Cardiac muscle cell (in vitro differentiated cells and primary cell): ENCODE data around the gene PPIG. TPM values are rescaled to one million over a fixed set of nuclear protein-coding genes. Genes with fewer than 3 reads are reported as not detected.
A peak's percentile ranks its signal among the peaks of the same experiment; 100 is the strongest.
"Not testable (repeated sequence)": the region's sequence is repeated elsewhere in the genome, so short reads cannot be mapped to it uniquely, and the experiment has no call there.

ENCODE experiments used
- DNase-seq, 2 donors: peaks; one replicate each; pipeline versions ENCODE4 v3.0.0 to v3.0.0-alpha.2; 2010 to 2017; ENCODE audit warnings: low read depth in 1 of 2, low spot score in 1 of 2
- H3K27ac ChIP-seq: fragments of 200-600 bp; sonication (generic); 2 replicates; pipeline ENCODE4 v1.5.1; 2016
- H3K27me3 ChIP-seq: fragments of 200-600 bp; sonication (generic); 2 replicates; pipeline ENCODE4 v1.6.0; 2016; ENCODE audit warnings: control low read depth
- H3K36me3 ChIP-seq: fragments of 200-600 bp; sonication (generic); 2 replicates; pipeline ENCODE4 v1.5.1; 2016; ENCODE audit warnings: control low read depth
- H3K4me1 ChIP-seq: fragments of 200-600 bp; sonication (generic); 2 replicates; pipeline ENCODE4 v1.8.1; 2017; ENCODE audit warnings: low read depth, mild to moderate bottlenecking, mixed run types
- H3K4me3 ChIP-seq: fragments of 200-600 bp; sonication (generic); 2 replicates; pipeline ENCODE4 v1.5.1; 2016; ENCODE audit warnings: mild to moderate bottlenecking
- H3K9me3 ChIP-seq: fragments of 200-600 bp; sonication (generic); 2 replicates; pipeline ENCODE4 v1.5.1; 2017; ENCODE audit warnings: low read depth, mild to moderate bottlenecking, control low read depth
- polyA plus RNA-seq: library from polyadenylated mRNA; unstranded; fragments of >200 nt; fragmentation: Nextera tagmentation; extraction: Ambion mirVana; gene quantifications from 2 replicates; pipeline ENCODE4 v1.2.1, GENCODE V29; 2016
- total RNA-seq: library from RNA; depleted of rRNA; stranded (reverse); fragments of >200 nt; gene quantifications from 2 replicates; pipeline ENCODE4 v1.2.3, GENCODE V29; 2016
- TF ChIP-seq, protein P1 (sequence below): IDR thresholded peaks from 2 replicates; pipeline ENCODE4 v1.5.1; 2012; ENCODE audit warnings: low read depth, mild to moderate bottlenecking, low read length

The PPIG gene
- total and polyA plus RNA-seq, 2 experiments from 2014 or later, result 24.7 to 70.0 TPM

DNA sequence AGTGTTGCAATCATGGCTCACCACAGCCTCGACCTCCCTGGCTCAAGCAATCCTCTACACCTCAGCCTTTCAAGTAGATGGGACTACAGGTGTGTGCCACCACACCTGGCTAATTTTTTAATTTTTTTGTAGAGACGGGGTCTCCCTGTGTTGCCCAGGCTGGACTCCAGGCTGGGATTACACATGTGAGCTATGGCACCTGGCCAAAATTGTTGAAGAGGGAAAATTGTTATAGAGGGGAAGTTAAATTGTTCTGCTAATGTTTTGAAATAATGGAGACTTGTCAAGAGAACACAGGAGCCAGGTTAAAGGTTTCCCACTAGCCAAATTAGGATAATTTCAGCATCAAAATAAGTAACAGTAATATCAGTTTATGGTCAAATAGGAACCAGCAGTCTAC lies 25.1 kb downstream of the PPIG start:
- Histone ChIP-seq H3K27ac (no peak overlapping the region), H3K36me3 (peaks cover 60% of the 10 kb centered on the region)
- TF ChIP-seq, protein P1, sequence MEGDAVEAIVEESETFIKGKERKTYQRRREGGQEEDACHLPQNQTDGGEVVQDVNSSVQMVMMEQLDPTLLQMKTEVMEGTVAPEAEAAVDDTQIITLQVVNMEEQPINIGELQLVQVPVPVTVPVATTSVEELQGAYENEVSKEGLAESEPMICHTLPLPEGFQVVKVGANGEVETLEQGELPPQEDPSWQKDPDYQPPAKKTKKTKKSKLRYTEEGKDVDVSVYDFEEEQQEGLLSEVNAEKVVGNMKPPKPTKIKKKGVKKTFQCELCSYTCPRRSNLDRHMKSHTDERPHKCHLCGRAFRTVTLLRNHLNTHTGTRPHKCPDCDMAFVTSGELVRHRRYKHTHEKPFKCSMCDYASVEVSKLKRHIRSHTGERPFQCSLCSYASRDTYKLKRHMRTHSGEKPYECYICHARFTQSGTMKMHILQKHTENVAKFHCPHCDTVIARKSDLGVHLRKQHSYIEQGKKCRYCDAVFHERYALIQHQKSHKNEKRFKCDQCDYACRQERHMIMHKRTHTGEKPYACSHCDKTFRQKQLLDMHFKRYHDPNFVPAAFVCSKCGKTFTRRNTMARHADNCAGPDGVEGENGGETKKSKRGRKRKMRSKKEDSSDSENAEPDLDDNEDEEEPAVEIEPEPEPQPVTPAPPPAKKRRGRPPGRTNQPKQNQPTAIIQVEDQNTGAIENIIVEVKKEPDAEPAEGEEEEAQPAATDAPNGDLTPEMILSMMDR, result no peak

DNA sequence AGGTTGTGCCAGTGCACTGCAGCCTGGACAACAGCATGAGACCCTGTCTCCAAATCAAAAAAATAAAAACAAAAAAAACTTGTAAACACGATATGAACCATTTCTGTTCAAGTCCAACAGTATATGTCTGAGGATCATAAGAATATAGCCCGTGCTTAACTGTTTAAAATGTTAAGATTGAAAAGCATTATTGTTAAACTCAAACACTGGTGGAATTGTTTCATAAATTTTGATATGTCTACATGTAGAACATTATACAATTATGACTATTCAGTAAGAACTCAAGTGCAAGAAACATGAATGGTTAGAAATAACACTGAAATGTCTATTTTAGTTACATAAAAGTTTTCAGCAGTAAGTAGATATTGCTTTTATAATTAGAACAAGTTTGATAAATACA lies 29.7 kb downstream of the PPIG start:
- Histone ChIP-seq H3K27me3 (no peaks in the 10 kb centered on the region), H3K4me1 (no peaks in the 10 kb centered on the region), H3K27ac (no peak overlapping the region), H3K36me3 (peaks cover 57% of the 10 kb centered on the region), H3K9me3 (no peaks in the 10 kb centered on the region), H3K4me3 (no peak overlapping the region)
- no peak for DNase-seq
- TF ChIP-seq, protein P1, result no peak

More for the DNA sequence above, 25.1 kb downstream of the PPIG start:
- Histone ChIP-seq H3K4me1 (no peaks in the 10 kb centered on the region), H3K4me3 (no peak overlapping the region), H3K27me3 (no peaks in the 10 kb centered on the region), H3K9me3 (no peaks in the 10 kb centered on the region)
- no peak for DNase-seq

DNA sequence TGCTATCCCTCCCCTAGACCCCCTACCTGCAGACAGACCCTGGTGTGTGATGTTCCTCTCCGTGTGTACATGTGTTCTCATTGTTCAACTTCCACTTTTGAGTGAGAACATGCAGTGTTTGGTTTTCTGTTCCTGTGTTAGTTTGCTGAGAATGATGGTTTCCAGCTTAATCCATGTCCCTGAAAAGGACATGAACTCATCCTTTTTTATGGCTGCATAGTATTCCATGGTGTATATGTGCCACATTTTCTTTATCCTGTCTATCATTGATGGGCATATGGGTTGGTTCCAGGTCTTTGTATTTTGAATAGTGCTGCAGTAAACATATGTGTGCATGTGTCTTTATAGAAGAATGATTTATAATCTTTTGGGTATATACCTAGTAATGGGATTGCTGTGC lies 31.8 kb downstream of the PPIG start:
- H3K36me3 ChIP-seq, result peaks cover 47% of the 10 kb centered on the region
- not testable (repeated sequence) for H3K9me3 ChIP-seq, H3K4me3 ChIP-seq, H3K4me1 ChIP-seq, DNase-seq, H3K27me3 ChIP-seq, H3K27ac ChIP-seq

DNA sequence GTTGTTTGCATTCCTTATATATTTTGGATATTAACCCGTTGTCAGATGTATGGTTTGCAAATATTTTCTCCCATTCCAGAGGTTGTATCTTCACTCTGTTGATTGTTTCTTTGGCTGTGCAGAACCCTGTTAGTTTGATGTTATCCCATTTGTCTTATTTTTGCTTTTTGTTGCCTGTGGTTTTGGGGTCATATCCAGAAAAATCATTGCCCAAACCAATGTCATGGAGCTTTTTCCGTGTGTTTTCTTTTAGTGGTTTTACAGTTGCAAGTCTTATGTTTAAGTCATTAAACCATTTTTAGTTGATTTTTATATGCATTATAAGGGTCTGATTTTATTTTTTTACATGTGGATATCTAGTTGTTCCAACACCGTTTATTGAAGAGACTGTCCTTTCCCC lies 35.8 kb downstream of the PPIG start:
- H3K4me1 ChIP-seq, result no peaks in the 10 kb centered on the region
- no peak overlapping the region for H3K27ac ChIP-seq
- H3K27me3 ChIP-seq, result no peaks in the 10 kb centered on the region
- TF ChIP-seq, protein P1, result no peak
- H3K9me3 ChIP-seq, result no peaks in the 10 kb centered on the region
- H3K4me3 ChIP-seq, result no peak overlapping the region
- peak in 1 of 2 donors; percentile 4 for DNase-seq
- peaks cover 20% of the 10 kb centered on the region for H3K36me3 ChIP-seq

DNA sequence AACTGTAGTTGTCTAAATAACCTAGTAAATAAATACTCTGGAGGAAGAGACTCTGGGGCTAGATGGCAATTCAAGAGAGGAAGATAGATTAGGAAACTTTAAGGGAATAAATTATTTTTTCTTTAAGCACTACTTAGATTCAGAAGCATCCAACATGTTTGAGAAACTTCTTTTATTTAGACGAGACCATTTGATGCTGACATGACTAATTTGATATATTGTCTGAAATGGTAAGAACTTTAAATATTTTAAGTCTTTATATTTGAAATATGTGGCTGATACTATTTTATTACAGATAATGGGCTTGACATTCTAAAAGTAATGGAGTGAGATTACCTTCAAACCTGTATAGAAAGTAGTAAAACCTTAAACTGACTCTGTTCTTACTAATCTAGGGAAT lies 36.4 kb downstream of the PPIG start:
- Histone ChIP-seq H3K9me3 (no peaks in the 10 kb centered on the region), H3K27me3 (no peaks in the 10 kb centered on the region), H3K36me3 (peaks cover 18% of the 10 kb centered on the region), H3K27ac (no peak overlapping the region), H3K4me1 (no peaks in the 10 kb centered on the region), H3K4me3 (no peak overlapping the region)
- DNase-seq, result no peak
- TF ChIP-seq, protein P1, result no peak

DNA sequence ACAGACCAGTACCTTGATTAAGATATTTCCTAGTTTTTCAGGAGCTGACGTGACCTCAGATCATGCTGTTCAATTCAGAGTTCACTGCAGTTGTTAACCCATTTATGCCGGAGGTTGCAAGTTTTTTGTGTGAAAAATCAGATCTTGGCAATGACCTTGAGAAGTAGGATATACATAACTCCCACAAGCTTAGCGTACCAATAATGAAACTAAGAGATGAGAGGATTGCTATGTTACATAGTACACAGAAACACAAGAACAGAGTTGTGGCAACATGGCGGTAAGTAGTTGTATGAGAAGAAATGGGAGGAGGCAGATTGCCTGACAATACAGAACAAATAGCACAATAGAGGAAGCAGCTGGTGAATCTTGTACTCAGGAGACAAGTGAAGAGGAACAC lies 39.1 kb downstream of the PPIG start:
- no peaks in the 10 kb centered on the region for H3K9me3 ChIP-seq
- TF ChIP-seq, protein P1, result no peak
- no peak for DNase-seq
- peaks cover 17% of the 10 kb centered on the region for H3K36me3 ChIP-seq
- no peaks in the 10 kb centered on the region for H3K27me3 ChIP-seq
- no peak overlapping the region for H3K4me3 ChIP-seq
- no peak overlapping the region for H3K27ac ChIP-seq
- no peaks in the 10 kb centered on the region for H3K4me1 ChIP-seq
